HEK293T (cell line): Measurements from ENCODE around the gene GRIN3B.
A peak's percentile ranks its signal among the peaks of the same experiment; 100 is the strongest.
"Not testable (repeated sequence)": the region's sequence is repeated elsewhere in the genome, so short reads cannot be mapped to it uniquely, and the experiment has no call there.

Experiments
- CTCF ChIA-PET: fragments of 350-600 bp; formaldehyde crosslinking; extraction: SDS; loops from one replicate; lab custom pipeline; 2021; ENCODE audit warnings: antibody characterized with exemption, inconsistent platforms; lab: Yijun Ruan, JAX
- POLR2A ChIA-PET: fragments of 350-600 bp; formaldehyde crosslinking; extraction: SDS; loops from one replicate; lab custom pipeline; 2020; ENCODE audit warnings: antibody characterized with exemption, inconsistent platforms; lab: Yijun Ruan, JAX
- DNase-seq: peaks from one replicate; pipeline ENCODE4 v3.0.0; 2012; ENCODE audit warnings: mixed read lengths; ENCODE audit errors: extremely low spot score
- ARNT ChIP-seq: fragments of 450-650 bp; IDR thresholded peaks from 2 replicates; pipeline ENCODE4 v1.6.1; 2017; ENCODE audit warnings: mild to moderate bottlenecking
- BHLHE40 ChIP-seq: fragments of 450-650 bp; IDR thresholded peaks from 2 replicates; pipeline ENCODE4 v1.6.1; 2016; ENCODE audit warnings: mild to moderate bottlenecking, moderate library complexity, borderline replicate concordance
- CTBP1 ChIP-seq: fragments of 450-650 bp; IDR thresholded peaks from 2 replicates; pipeline ENCODE4 v1.6.1; 2016; ENCODE audit warnings: borderline replicate concordance
- ELF4 ChIP-seq: fragments of 450-650 bp; IDR thresholded peaks from 2 replicates; pipeline ENCODE4 v1.6.1; 2017; ENCODE audit warnings: antibody characterized with exemption
- FOXA1 ChIP-seq: fragments of 450-650 bp; IDR thresholded peaks from 2 replicates; pipeline ENCODE4 v1.6.1; 2016; ENCODE audit warnings: mild to moderate bottlenecking
- FOXK2 ChIP-seq: fragments of 450-650 bp; IDR thresholded peaks from 2 replicates; pipeline ENCODE4 v1.6.1; 2016; ENCODE audit warnings: mild to moderate bottlenecking
- FOXM1 ChIP-seq: fragments of 450-650 bp; IDR thresholded peaks from 2 replicates; pipeline ENCODE4 v1.6.1; 2017; ENCODE audit warnings: mild to moderate bottlenecking, borderline replicate concordance
- HDGF ChIP-seq: fragments of 450-650 bp; IDR thresholded peaks from 2 replicates; pipeline ENCODE4 v1.6.1; 2017; ENCODE audit warnings: antibody characterized with exemption, borderline replicate concordance
- L3MBTL2 ChIP-seq: fragments of 450-650 bp; conservative IDR thresholded peaks from 2 replicates; pipeline ENCODE4 v1.6.1; 2016; ENCODE audit warnings: mild to moderate bottlenecking
- LEF1 ChIP-seq: fragments of 450-650 bp; IDR thresholded peaks from 2 replicates; pipeline ENCODE4 v1.6.1; 2017; ENCODE audit warnings: mild to moderate bottlenecking, borderline replicate concordance
- NFRKB ChIP-seq: fragments of 450-650 bp; IDR thresholded peaks from 2 replicates; pipeline ENCODE4 v1.6.1; 2016; ENCODE audit warnings: mild to moderate bottlenecking, moderate library complexity
- SP1 ChIP-seq: fragments of 450-650 bp; IDR thresholded peaks from 2 replicates; pipeline ENCODE4 v1.6.1; 2017
- SUZ12 ChIP-seq: fragments of 450-650 bp; IDR thresholded peaks from 2 replicates; pipeline ENCODE4 v1.6.1; 2016; ENCODE audit warnings: mild to moderate bottlenecking
- TARDBP ChIP-seq: fragments of 450-650 bp; IDR thresholded peaks from 2 replicates; pipeline ENCODE4 v1.6.1; 2016
- ZNF384 ChIP-seq: fragments of 450-650 bp; IDR thresholded peaks from 2 replicates; pipeline ENCODE4 v1.6.1; 2016
- TF ChIP-seq, protein P1 (sequence below): fragments of 450-650 bp; IDR thresholded peaks from 2 replicates; pipeline ENCODE4 v1.6.1; 2016

The GRIN3B gene

GRCh38 chr19:1018393-1018792, 18.2 kb downstream of the GRIN3B start:
- no peak for TF ChIP-seq L3MBTL2
- TF ChIP-seq TARDBP = no peak
- no peak for TF ChIP-seq BHLHE40
- TF ChIP-seq LEF1 = no peak
- no peak for TF ChIP-seq FOXA1
- TF ChIP-seq SUZ12 = no peak
- no peak for TF ChIP-seq FOXM1
- no peak for TF ChIP-seq ARNT
- TF ChIP-seq FOXK2 = no peak
- no peak for TF ChIP-seq CTBP1
- no peak for TF ChIP-seq SP1
- no peak for TF ChIP-seq ZNF384
- TF ChIP-seq ELF4 = no peak
- no peak for TF ChIP-seq NFRKB
- CTCF ChIA-PET = no interaction called here
- DNase-seq = no peak
- POLR2A ChIA-PET = interaction anchor here (1.5 to 4.3 kb wide), 2 partner anchors 11 to 251 kb away, joined by 3 to 16 read pairs; partner anchors contain the start of gene CIRBP

DNA sequence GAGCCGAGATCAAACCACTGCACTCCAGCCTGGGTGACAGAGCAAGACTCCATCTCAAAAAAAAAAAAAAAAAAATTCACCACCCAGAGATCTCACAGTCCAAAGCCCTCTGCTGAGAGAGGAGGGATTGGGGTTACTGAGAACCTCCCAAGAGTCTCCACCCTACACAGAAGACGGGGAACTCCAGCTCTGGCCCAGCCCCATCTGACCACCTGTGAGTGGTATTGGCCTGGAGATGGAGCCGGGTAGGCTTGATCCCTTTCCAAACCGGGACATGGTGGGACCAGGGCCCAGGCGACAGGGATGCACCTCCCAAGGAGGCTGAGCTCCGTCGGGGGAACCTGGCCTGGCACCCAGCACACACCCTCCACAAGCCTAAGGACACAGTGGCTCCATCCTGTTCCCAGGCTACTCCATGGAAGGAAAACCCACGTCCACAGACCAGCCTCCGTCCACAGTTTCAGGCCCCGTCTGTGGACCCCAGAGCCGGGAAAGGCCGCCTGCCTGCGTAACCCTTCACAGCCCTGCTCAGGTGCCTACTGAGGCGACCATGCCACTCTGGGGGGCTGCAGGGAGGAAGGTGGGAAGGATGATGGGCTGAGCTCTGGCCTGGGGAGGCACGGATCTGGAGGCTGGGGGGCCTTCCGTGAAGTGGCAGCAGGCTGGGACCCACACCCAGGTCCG, 18.9 kb downstream of the GRIN3B start:
- ChIA-PET CTCF (no interaction called here), POLR2A (interaction anchor here (1.2 to 4.3 kb wide), 3 partner anchors 10 to 250 kb away, joined by 3 to 16 read pairs (median 3); partner anchors contain the start of gene CIRBP)
- no peak for DNase-seq
- TF ChIP-seq FOXM1 (no peak), HDGF (no peak), LEF1 (no peak), SP1 (no peak), FOXK2 (no peak), FOXA1 (no peak), CTBP1 (no peak), ARNT (no peak), ELF4 (no peak), ZNF384 (no peak), SUZ12 (no peak), NFRKB (no peak)
- TF ChIP-seq, protein P1, sequence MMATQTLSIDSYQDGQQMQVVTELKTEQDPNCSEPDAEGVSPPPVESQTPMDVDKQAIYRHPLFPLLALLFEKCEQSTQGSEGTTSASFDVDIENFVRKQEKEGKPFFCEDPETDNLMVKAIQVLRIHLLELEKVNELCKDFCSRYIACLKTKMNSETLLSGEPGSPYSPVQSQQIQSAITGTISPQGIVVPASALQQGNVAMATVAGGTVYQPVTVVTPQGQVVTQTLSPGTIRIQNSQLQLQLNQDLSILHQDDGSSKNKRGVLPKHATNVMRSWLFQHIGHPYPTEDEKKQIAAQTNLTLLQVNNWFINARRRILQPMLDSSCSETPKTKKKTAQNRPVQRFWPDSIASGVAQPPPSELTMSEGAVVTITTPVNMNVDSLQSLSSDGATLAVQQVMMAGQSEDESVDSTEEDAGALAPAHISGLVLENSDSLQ = no peak

DNA sequence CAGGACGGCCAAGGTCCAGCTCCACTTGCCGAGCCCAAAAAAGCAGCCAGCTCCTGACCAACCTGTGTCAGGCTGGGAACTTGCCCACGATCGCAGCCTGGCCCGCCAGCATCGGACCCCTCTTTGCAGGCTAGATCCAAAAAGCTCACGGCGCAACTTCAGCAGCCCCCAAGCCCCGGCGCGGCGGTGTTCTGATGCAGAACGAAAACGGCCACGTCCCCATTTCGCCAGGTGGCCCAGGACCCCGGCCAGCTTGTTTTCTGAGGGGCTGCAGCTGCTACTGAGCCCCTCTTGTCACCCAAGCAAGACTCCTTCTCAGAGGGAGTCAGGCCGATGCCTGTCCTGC, 19.4 kb downstream of the GRIN3B start:
- POLR2A ChIA-PET = interaction anchor here (1.2 to 4.3 kb wide), 2 partner anchors 12 to 250 kb away, joined by 3 to 16 read pairs; partner anchors contain the start of gene CIRBP
- no peak for DNase-seq
- TF ChIP-seq L3MBTL2 (no peak), ARNT (no peak)
- CTCF ChIA-PET = no interaction called here

GRCh38 chr19:1019980-1020867, 20.0 kb downstream of the GRIN3B start:
- POLR2A ChIA-PET = interaction anchor here (1.2 to 4.3 kb wide), 2 partner anchors 13 to 249 kb away, joined by 3 to 16 read pairs; partner anchors contain the start of gene CIRBP

GRCh38 chr19:1020868-1021425, 20.7 kb downstream of the GRIN3B start, which contains the start of gene TMEM259:
Gene TMEM259, minus strand, starts transcription at chr19:1021123. Its CDS starts 127 bp downstream, at chr19:1020996.
- 0 out of 2 replicates have a peak, but pooled peaks have one; percentile 9 for TF ChIP-seq FOXM1
- TF ChIP-seq ELF4 = no peak
- no peak for TF ChIP-seq TARDBP
- TF ChIP-seq HDGF = no peak
- no peak for TF ChIP-seq L3MBTL2
- peak; percentile 70 for TF ChIP-seq LEF1
- DNase-seq = peak; percentile 96
- CTCF ChIA-PET = interaction anchor here (0.6 kb wide), 1 partner anchor 434 kb away, joined by 4 read pairs; no protein-coding TSS in a partner anchor
- POLR2A ChIA-PET = interaction anchor here (0.6 to 4.3 kb wide), 8 partner anchors 11 to 248 kb away, joined by 3 to 16 read pairs (median 4); partner anchors contain the start of gene CIRBP

More at GRCh38 chr19:1019980-1020867, 20.0 kb downstream of the GRIN3B start:
- no peak for DNase-seq
- CTCF ChIA-PET = no interaction called here
- TF ChIP-seq HDGF (no peak), SUZ12 (no peak), ELF4 (no peak), TARDBP (no peak), LEF1 (no peak), ARNT (no peak), L3MBTL2 (no peak), FOXM1 (no peak), FOXA1 (no peak), BHLHE40 (no peak), SP1 (no peak), ZNF384 (no peak)
- TF ChIP-seq, protein P1 = no peak

DNA sequence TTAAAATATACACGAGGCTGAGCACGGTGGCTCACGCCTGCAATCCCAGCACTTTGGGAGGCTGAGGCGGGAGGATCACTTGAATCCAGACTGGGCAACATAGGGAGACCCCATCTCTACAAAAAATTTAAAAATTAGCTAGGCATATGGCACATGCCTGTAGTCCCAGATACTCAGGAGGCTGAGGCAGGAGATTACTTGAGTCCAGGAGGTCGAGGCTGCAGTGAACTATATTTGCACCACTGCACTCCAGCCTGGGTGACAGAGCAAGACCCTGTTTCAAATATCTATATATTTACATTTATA, 23.6 kb downstream of the GRIN3B start:
- DNase-seq, POLR2A ChIA-PET: not testable (repeated sequence)
- CTCF ChIA-PET = interaction anchor here (0.9 kb wide), 1 partner anchor 43 kb away, joined by 3 read pairs; the partner anchor contains the start of gene ARHGAP45

- POLR2A ChIA-PET, CTCF ChIA-PET, DNase-seq: not testable (repeated sequence)
Measured at GRCh38 chr19:1025080-1025479, 24.9 kb downstream of the GRIN3B start.
